Caco-2 (cell line): ENCODE results near the gene SYT12. TPM values are rescaled to one million over a fixed set of nuclear protein-coding genes. Genes with fewer than 3 reads are reported as not detected.
A peak's percentile ranks its signal among the peaks of the same experiment; 100 is the strongest.

Source experiments
- BruUV-seq: library from RNA; stranded (reverse); fragments of 400-500 nt; replicated peaks from 2 replicates; lab custom pipeline; 2021; lab: Mats Ljungman, UMichigan
- CTCF ChIA-PET: fragments of 300-600 bp; sonication (Branson Sonifier 250); formaldehyde crosslinking; loops from one replicate; lab custom pipeline; 2022; ENCODE audit warnings: antibody characterized with exemption; lab: Charles Lee
- POLR2A ChIA-PET: fragments of 300-600 bp; sonication (Branson Sonifier 250); formaldehyde crosslinking; loops from one replicate; lab custom pipeline; 2022; ENCODE audit warnings: antibody characterized with exemption; lab: Charles Lee
- DNase-seq, 2 experiments: peaks; one replicate each; pipeline versions ENCODE4 v3.0.0 to v3.0.0-alpha.2; 2020 to 2022
- H3K27me3 ChIP-seq: replicated peaks from 2 replicates; pipeline ENCODE4 v1.6.0; 2011; ENCODE audit warnings: low read length; ENCODE audit not compliant: control insufficient read depth, insufficient read depth
- H3K36me3 ChIP-seq: 2 replicates; pipeline ENCODE4 v1.5.1; 2011; ENCODE audit warnings: low read length; ENCODE audit not compliant: control insufficient read depth, insufficient read depth
- H3K4me1 ChIP-seq: fragments of 250-450 bp; sonication (Bioruptor Pico); 2 replicates; pipeline ENCODE4 v1.5.1; 2020; ENCODE audit warnings: mild to moderate bottlenecking
- H3K4me3 ChIP-seq: 2 replicates; pipeline ENCODE4 v1.5.1; 2011; ENCODE audit warnings: low read depth, mild to moderate bottlenecking, control low read depth, low read length
- H3K9me3 ChIP-seq: fragments of 250-450 bp; sonication (Bioruptor Pico); 2 replicates; pipeline ENCODE4 v1.5.1; 2020; ENCODE audit warnings: mild to moderate bottlenecking, moderate library complexity
- H3K27ac Mint-ChIP-seq: one replicate; pipeline ENCODE4 v1.8.0; 2022; ENCODE audit warnings: mixed read lengths; ENCODE audit not compliant: unreplicated experiment
- H3K27me3 Mint-ChIP-seq: one replicate; pipeline ENCODE4 v1.8.0; 2022; ENCODE audit warnings: mixed read lengths; ENCODE audit not compliant: insufficient read depth, unreplicated experiment
- H3K36me3 Mint-ChIP-seq: one replicate; pipeline ENCODE4 v1.8.0; 2022; ENCODE audit warnings: mild to moderate bottlenecking, mixed read lengths; ENCODE audit not compliant: insufficient read depth, unreplicated experiment
- H3K4me1 Mint-ChIP-seq: one replicate; pipeline ENCODE4 v1.8.0; 2022; ENCODE audit warnings: low read depth, mixed read lengths; ENCODE audit not compliant: unreplicated experiment
- H3K4me3 Mint-ChIP-seq: one replicate; pipeline ENCODE4 v1.8.0; 2022; ENCODE audit warnings: mild to moderate bottlenecking, moderate library complexity, mixed read lengths; ENCODE audit not compliant: unreplicated experiment
- H3K9me3 Mint-ChIP-seq: one replicate; pipeline ENCODE4 v1.8.0; 2022; ENCODE audit warnings: mixed read lengths; ENCODE audit not compliant: unreplicated experiment
- intact Hi-C: fragments of 100-400 bp; cut with micrococcal nuclease; formaldehyde crosslinking; loops from one replicate; pipeline ENCODE4 v1.10.0; 2022; ENCODE audit not compliant: unreplicated experiment
- total RNA-seq: library from RNA; stranded (reverse); gene quantifications from 2 replicates; pipeline ENCODE4 v1.2.3, GENCODE V29; 2022
- TF ChIP-seq, protein P1 (sequence below), 2 experiments: fragments of 200-600 bp in 1 of 2; IDR thresholded peaks; 1 replicate in 1 of 2; 2 replicates in 1 of 2; pipeline versions ENCODE4 v1.5.1 to v1.8.0; 2011 to 2022; ENCODE audit warnings: antibody characterized with exemption in 1 of 2, control low read depth in 1 of 2, inconsistent platforms in 1 of 2, low read depth in 1 of 2, low read length in 1 of 2, mild to moderate bottlenecking in 1 of 2, moderate library complexity in 1 of 2; ENCODE audit not compliant: insufficient read depth in 1 of 2, severe bottlenecking in 1 of 2, unreplicated experiment in 1 of 2

The SYT12 gene
- total RNA-seq, 1 experiment from 2014 or later, result 0.82 TPM

GRCh38 chr11:67034350-67034749, 11.4 kb downstream of the SYT12 start:
- no peak for DNase-seq
- CTCF ChIA-PET, result no interaction called here
- Mint-ChIP-seq H3K4me1 (peaks cover 41% of the 10 kb centered on the region), H3K4me3 (no peak overlapping the region), H3K9me3 (no peaks in the 10 kb centered on the region), H3K36me3 (no peaks in the 10 kb centered on the region), H3K27me3 (no peaks in the 10 kb centered on the region), H3K27ac (no peak overlapping the region)
- H3K36me3 ChIP-seq, result no peaks in the 10 kb centered on the region
- H3K4me1 ChIP-seq, result peaks cover 33% of the 10 kb centered on the region
- no peak overlapping the region for H3K4me3 ChIP-seq
- no peaks in the 10 kb centered on the region for H3K27me3 ChIP-seq
- no TSS peak for BruUV-seq
- TF ChIP-seq, protein P1, sequence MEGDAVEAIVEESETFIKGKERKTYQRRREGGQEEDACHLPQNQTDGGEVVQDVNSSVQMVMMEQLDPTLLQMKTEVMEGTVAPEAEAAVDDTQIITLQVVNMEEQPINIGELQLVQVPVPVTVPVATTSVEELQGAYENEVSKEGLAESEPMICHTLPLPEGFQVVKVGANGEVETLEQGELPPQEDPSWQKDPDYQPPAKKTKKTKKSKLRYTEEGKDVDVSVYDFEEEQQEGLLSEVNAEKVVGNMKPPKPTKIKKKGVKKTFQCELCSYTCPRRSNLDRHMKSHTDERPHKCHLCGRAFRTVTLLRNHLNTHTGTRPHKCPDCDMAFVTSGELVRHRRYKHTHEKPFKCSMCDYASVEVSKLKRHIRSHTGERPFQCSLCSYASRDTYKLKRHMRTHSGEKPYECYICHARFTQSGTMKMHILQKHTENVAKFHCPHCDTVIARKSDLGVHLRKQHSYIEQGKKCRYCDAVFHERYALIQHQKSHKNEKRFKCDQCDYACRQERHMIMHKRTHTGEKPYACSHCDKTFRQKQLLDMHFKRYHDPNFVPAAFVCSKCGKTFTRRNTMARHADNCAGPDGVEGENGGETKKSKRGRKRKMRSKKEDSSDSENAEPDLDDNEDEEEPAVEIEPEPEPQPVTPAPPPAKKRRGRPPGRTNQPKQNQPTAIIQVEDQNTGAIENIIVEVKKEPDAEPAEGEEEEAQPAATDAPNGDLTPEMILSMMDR (IDR thresholded peaks at IDR 0.05; ENCODE audit: insufficient read depth in 1 of 2, low read depth in 1 of 2, low read length in 1 of 2, severe bottlenecking in 1 of 2, unreplicated experiment in 1 of 2), result no peak
- intact Hi-C loops, result no loop called here
- POLR2A ChIA-PET, result no interaction called here
- no peaks in the 10 kb centered on the region for H3K9me3 ChIP-seq

DNA sequence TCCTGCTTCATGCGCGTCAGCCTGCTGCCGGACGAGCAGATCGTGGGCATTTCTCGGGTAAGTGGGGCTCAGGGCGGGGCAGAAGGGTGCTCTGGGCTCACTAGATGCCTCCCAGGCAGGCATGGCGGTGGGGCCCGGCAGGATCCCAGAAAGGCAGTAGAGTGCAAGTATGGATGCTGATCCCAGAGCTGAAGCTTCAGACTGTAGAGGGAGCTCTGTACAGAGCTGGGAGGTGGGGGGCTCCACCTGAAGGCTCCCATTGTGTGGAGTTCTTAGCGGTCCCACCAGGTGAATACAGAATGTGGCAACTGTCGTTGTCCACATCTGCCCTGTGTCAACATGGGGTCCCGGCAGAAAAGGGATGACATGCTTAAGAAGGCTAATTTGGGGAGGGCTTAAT, 17.2 kb downstream of the SYT12 start:
- Mint-ChIP-seq H3K27me3 (no peaks in the 10 kb centered on the region), H3K27ac (no peak overlapping the region), H3K4me1 (peaks cover 5% of the 10 kb centered on the region), H3K36me3 (no peaks in the 10 kb centered on the region), H3K9me3 (no peaks in the 10 kb centered on the region), H3K4me3 (no peak overlapping the region)
- H3K27me3 ChIP-seq, result no peaks in the 10 kb centered on the region
- intact Hi-C loops, result no loop called here
- TF ChIP-seq, protein P1 (IDR thresholded peaks at IDR 0.05; ENCODE audit: insufficient read depth in 1 of 2, low read depth in 1 of 2, low read length in 1 of 2, severe bottlenecking in 1 of 2, unreplicated experiment in 1 of 2), result no peak
- POLR2A ChIA-PET, result no interaction called here
- no peak overlapping the region for H3K4me3 ChIP-seq
- no peak for DNase-seq
- CTCF ChIA-PET, result interaction anchor here (1.0 kb wide), 1 partner anchor 12 kb away, joined by 3 read pairs; no protein-coding TSS in a partner anchor
- no peaks in the 10 kb centered on the region for H3K9me3 ChIP-seq
- H3K4me1 ChIP-seq, result peaks cover 5% of the 10 kb centered on the region
- no TSS peak for BruUV-seq
- no peaks in the 10 kb centered on the region for H3K36me3 ChIP-seq

DNA sequence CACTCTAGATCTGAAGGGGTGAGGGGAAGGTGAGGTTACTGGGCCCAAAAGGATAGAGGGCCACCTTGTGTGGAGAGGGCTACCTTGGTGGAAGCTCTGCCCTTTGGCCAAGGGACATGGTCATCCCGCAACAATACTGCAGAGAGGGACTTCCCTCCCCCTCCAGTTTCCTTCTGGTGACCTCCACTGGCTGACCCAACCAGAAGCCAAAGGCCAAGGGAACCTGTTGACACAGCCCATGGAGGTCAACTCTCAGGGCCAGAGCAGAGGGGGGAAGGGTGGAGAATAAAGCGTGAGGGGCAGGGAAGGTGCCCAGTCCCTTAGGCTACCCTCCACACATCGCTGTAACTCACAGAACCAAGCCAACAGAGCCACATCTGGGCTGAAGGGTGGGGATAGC, 18.7 kb downstream of the SYT12 start:
- DNase-seq, result peak in 1 of 2 experiments; percentile 43
- CTCF ChIA-PET, result no interaction called here
- no TSS peak for BruUV-seq

More for the DNA sequence above, 18.7 kb downstream of the SYT12 start:
- no peaks in the 10 kb centered on the region for H3K36me3 ChIP-seq
- peaks cover 5% of the 10 kb centered on the region for H3K4me1 Mint-ChIP-seq
- peaks cover 5% of the 10 kb centered on the region for H3K4me1 ChIP-seq
- no peaks in the 10 kb centered on the region for H3K36me3 Mint-ChIP-seq
- no peaks in the 10 kb centered on the region for H3K9me3 ChIP-seq
- no peak overlapping the region for H3K4me3 Mint-ChIP-seq
- intact Hi-C loops, result no loop called here
- no peak overlapping the region for H3K4me3 ChIP-seq
- no peaks in the 10 kb centered on the region for H3K27me3 Mint-ChIP-seq
- H3K9me3 Mint-ChIP-seq, result no peaks in the 10 kb centered on the region
- TF ChIP-seq, protein P1 (IDR thresholded peaks at IDR 0.05; ENCODE audit: insufficient read depth in 1 of 2, low read depth in 1 of 2, low read length in 1 of 2, severe bottlenecking in 1 of 2, unreplicated experiment in 1 of 2), result no peak
- POLR2A ChIA-PET, result no interaction called here
- H3K27me3 ChIP-seq, result no peaks in the 10 kb centered on the region
- H3K27ac Mint-ChIP-seq, result no peak overlapping the region
